ENCODE measurements around the gene TRPM8. TPM values are rescaled to one million over a fixed set of nuclear protein-coding genes. Genes with fewer than 3 reads are reported as not detected.

The TRPM8 gene
- total RNA-seq, 1 donor from 2014 or later = not detected

- Histone ChIP-seq H3K36me3 (no peaks in the 10 kb centered on the region), H3K27me3 (ENCODE audit: low read depth) (peaks cover 66% of the 10 kb centered on the region), H3K9me3 (replicated peaks) (peaks cover 14% of the 10 kb centered on the region), H3K4me1 (no peaks in the 10 kb centered on the region), H3K4me3 (no peak overlapping the region), H3K27ac (replicated peaks) (no peak overlapping the region)
- DNase-seq = no peak
- intact Hi-C loops (cut with micrococcal nuclease) = no loop called here
- TF ChIP-seq CTCF (IDR thresholded peaks at IDR 0.05; ENCODE audit: borderline replicate concordance) = no peak
Observed at GRCh38 chr2:234019896-234020295, 102.7 kb downstream of the TRPM8 start.

GRCh38 chr2:234020332-234020731, 103.2 kb downstream of the TRPM8 start:
- intact Hi-C loops (cut with micrococcal nuclease) = no loop called here

GRCh38 chr2:234022424-234022823, 105.3 kb downstream of the TRPM8 start:
- TF ChIP-seq CTCF (IDR thresholded peaks at IDR 0.05; ENCODE audit: borderline replicate concordance) = no peak
- Histone ChIP-seq H3K27me3 (ENCODE audit: low read depth) (peaks cover 54% of the 10 kb centered on the region), H3K4me1 (no peaks in the 10 kb centered on the region), H3K9me3 (replicated peaks) (peaks cover 14% of the 10 kb centered on the region), H3K27ac (replicated peaks) (no peak overlapping the region), H3K36me3 (no peaks in the 10 kb centered on the region), H3K4me3 (no peak overlapping the region)
- intact Hi-C loops (cut with micrococcal nuclease) = no loop called here
- no peak for DNase-seq

More at GRCh38 chr2:234020332-234020731, 103.2 kb downstream of the TRPM8 start:
- TF ChIP-seq CTCF (IDR thresholded peaks at IDR 0.05; ENCODE audit: borderline replicate concordance) = no peak
- H3K4me1 ChIP-seq = no peaks in the 10 kb centered on the region
- H3K27ac ChIP-seq (replicated peaks) = no peak overlapping the region
- H3K4me3 ChIP-seq = no peak overlapping the region
- H3K9me3 ChIP-seq (replicated peaks) = peaks cover 14% of the 10 kb centered on the region
- peaks cover 61% of the 10 kb centered on the region for H3K27me3 ChIP-seq (ENCODE audit: low read depth)
- no peak for DNase-seq
- no peaks in the 10 kb centered on the region for H3K36me3 ChIP-seq

GRCh38 chr2:234024304-234024703, 107.1 kb downstream of the TRPM8 start:
- H3K27ac ChIP-seq (replicated peaks) = no peak overlapping the region
- no peak for TF ChIP-seq CTCF (IDR thresholded peaks at IDR 0.05; ENCODE audit: borderline replicate concordance)
- H3K4me3 ChIP-seq = no peak overlapping the region
- intact Hi-C loops (cut with micrococcal nuclease) = no loop called here
- no peaks in the 10 kb centered on the region for H3K4me1 ChIP-seq
- no peaks in the 10 kb centered on the region for H3K36me3 ChIP-seq
- peaks cover 14% of the 10 kb centered on the region for H3K9me3 ChIP-seq (replicated peaks)
- peaks cover 56% of the 10 kb centered on the region for H3K27me3 ChIP-seq (ENCODE audit: low read depth)
- DNase-seq = no peak

GRCh38 chr2:234025466-234025865, 108.3 kb downstream of the TRPM8 start:
- DNase-seq = no peak
- Histone ChIP-seq H3K36me3 (no peaks in the 10 kb centered on the region), H3K27ac (replicated peaks) (no peak overlapping the region), H3K4me3 (no peak overlapping the region), H3K4me1 (no peaks in the 10 kb centered on the region), H3K27me3 (ENCODE audit: low read depth) (peaks cover 62% of the 10 kb centered on the region), H3K9me3 (replicated peaks) (peaks cover 14% of the 10 kb centered on the region)
- intact Hi-C loops (cut with micrococcal nuclease) = no loop called here
- TF ChIP-seq CTCF (IDR thresholded peaks at IDR 0.05; ENCODE audit: borderline replicate concordance) = no peak

All from left ventricle myocardium inferior (tissue), 1 donor.